Measurements from ENCODE around the gene FAM107B. TPM values are rescaled to one million over a fixed set of nuclear protein-coding genes. Genes with fewer than 3 reads are reported as not detected.

Gene FAM107B
- total and polyA plus RNA-seq, 2 experiments from 2014 or later: 85.5 to 85.9 TPM

DNA sequence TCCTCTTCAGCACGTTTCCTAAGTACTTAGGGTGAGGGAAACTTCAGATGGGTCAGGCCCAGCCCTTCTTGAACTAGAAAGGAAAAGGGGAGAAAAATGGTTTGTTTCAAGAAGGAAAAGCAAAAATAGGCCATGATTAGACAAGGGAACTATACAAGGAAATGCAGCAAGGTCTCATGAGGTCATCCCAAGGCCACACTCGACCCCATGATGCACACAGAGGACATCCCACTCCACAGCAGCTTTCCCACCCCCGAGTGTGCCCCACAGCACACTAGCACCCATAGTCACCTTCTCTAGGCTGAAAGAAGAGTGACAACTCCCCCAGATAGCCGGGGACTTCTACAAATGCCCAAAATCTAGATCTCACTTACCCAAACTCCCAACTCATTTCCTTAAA is 173.4 kb downstream of the FAM107B start:
- 91% methylated on average over 4 of the region's 4 CpGs for WGBS (ENCODE audit: low lambda C conversion rate, missing lambda C conversion rate)
- no peaks in the 10 kb centered on the region for H3K27me3 ChIP-seq
- TF ChIP-seq EZH2phosphoT487 (IDR thresholded peaks at IDR 0.05; ENCODE audit: low read depth, severe bottlenecking, unreplicated experiment) (no peak), EZH2 (IDR thresholded peaks at IDR 0.05; ENCODE audit: borderline replicate concordance) (no peak)
- TF ChIP-seq, protein P1, sequence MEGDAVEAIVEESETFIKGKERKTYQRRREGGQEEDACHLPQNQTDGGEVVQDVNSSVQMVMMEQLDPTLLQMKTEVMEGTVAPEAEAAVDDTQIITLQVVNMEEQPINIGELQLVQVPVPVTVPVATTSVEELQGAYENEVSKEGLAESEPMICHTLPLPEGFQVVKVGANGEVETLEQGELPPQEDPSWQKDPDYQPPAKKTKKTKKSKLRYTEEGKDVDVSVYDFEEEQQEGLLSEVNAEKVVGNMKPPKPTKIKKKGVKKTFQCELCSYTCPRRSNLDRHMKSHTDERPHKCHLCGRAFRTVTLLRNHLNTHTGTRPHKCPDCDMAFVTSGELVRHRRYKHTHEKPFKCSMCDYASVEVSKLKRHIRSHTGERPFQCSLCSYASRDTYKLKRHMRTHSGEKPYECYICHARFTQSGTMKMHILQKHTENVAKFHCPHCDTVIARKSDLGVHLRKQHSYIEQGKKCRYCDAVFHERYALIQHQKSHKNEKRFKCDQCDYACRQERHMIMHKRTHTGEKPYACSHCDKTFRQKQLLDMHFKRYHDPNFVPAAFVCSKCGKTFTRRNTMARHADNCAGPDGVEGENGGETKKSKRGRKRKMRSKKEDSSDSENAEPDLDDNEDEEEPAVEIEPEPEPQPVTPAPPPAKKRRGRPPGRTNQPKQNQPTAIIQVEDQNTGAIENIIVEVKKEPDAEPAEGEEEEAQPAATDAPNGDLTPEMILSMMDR (IDR thresholded peaks at IDR 0.05; ENCODE audit: poor library complexity): no peak

DNA sequence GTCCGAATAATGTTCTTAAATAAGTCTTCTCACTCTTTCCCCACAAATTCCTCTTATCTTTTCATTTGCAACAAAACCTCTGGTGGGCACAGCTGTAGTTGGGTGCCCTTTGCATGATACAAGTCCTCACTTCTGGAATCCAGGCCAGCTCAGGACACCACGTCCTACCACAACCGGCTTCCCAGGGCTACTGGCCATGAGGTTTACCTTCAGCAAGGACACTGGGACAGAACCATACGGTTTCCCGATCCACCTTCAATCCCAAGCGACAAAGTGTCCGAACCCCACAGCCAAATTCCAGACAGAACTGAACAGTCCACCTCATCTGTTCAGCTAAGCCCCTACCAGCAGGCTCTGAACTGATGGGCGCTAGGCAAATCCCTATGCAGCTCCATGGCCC is 174.6 kb downstream of the FAM107B start:
- Histone ChIP-seq H3K79me2 (peaks cover 83% of the 10 kb centered on the region), H3K4me2 (no peak overlapping the region), H3K9me3 (ENCODE audit: low read depth) (no peaks in the 10 kb centered on the region), H4K20me1 (ENCODE audit: insufficient read depth, poor library complexity, severe bottlenecking) (peaks cover 11% of the 10 kb centered on the region), H3K27ac (no peak overlapping the region), H3K4me1 (ENCODE audit: insufficient read depth) (peaks cover 6% of the 10 kb centered on the region), H3K36me3 (replicated peaks; ENCODE audit: insufficient read depth, low read depth) (no peaks in the 10 kb centered on the region), H3K9me2 (replicated peaks; ENCODE audit: insufficient read depth) (no peaks in the 10 kb centered on the region), H3K27me3 (no peaks in the 10 kb centered on the region), H2AFZ (no peak overlapping the region), H3K4me3 (no peak overlapping the region)
- 98% methylated on average over 8 of the region's 8 CpGs for WGBS (ENCODE audit: low lambda C conversion rate, missing lambda C conversion rate)
- DNase-seq (ENCODE audit: low spot score): no peak
- TF ChIP-seq EZH2phosphoT487 (IDR thresholded peaks at IDR 0.05; ENCODE audit: low read depth, severe bottlenecking, unreplicated experiment): no peak
- no peak for TF ChIP-seq EZH2 (IDR thresholded peaks at IDR 0.05; ENCODE audit: borderline replicate concordance)
- TF ChIP-seq, protein P1 (IDR thresholded peaks at IDR 0.05; ENCODE audit: poor library complexity): no peak

More for the DNA sequence above, 173.4 kb downstream of the FAM107B start:
- H3K79me2 ChIP-seq: peaks cover 70% of the 10 kb centered on the region
- H3K4me1 ChIP-seq (ENCODE audit: insufficient read depth): peaks cover 8% of the 10 kb centered on the region
- H4K20me1 ChIP-seq (ENCODE audit: insufficient read depth, poor library complexity, severe bottlenecking): peaks cover 8% of the 10 kb centered on the region
- peak overlapping the region; percentile 38 for H3K27ac ChIP-seq
- H3K9me3 ChIP-seq (ENCODE audit: low read depth): no peaks in the 10 kb centered on the region
- H3K36me3 ChIP-seq (replicated peaks; ENCODE audit: insufficient read depth, low read depth): no peaks in the 10 kb centered on the region
- H3K4me2 ChIP-seq: peak overlapping the region; percentile 77
- no peak for DNase-seq (ENCODE audit: low spot score)
- H2AFZ ChIP-seq: no peak overlapping the region
- no peak overlapping the region for H3K4me3 ChIP-seq
- no peaks in the 10 kb centered on the region for H3K9me2 ChIP-seq (replicated peaks; ENCODE audit: insufficient read depth)

DNA sequence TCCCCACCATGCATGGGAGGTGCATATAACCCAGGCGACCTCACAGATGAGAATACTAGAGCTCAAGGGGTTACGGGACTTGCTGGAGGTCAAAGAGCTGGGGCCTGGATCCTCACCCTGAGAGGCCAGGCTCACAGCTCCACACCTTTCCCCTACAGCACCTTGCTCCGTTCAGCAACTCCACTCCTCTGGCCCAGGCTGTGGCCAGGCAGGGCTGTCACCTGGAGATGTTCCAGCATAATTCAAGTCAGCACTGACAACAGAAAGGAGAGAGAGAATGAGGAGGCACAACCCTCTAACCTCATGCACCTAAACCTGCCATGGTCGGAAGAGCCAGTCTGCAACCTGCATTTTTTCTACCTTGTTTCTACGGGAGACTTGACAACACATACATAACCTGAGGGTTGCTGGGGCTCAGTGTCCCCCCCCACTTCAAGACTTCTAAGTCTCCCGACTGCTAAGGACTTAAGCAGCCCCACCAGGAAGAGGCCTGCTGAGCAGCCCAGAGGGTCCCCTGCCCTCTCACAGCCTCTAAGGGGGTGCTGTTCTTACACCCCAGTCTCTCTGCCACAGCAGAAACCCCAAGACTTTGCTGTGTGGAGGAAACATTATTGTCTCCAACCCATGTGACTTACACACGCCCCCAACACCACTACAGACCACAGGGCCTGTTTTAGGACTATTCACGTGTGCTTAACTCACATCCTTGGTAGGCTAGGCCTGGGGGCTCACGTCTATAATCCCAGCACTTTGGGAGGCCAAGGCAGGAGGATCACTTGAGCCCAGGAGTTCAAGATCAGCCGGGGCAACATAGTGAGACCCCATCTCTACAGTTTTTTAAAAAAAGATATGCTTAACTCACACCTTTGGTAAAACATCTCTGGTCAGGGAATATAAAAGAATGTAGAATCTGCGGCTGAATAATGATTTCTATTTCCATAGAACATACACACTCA is 175.6 kb downstream of the FAM107B start:
- no peak for DNase-seq (ENCODE audit: low spot score)
- Histone ChIP-seq H3K4me2 (no peak overlapping the region), H3K9me2 (replicated peaks; ENCODE audit: insufficient read depth) (no peaks in the 10 kb centered on the region), H2AFZ (no peak overlapping the region), H3K4me1 (ENCODE audit: insufficient read depth) (peaks cover 10% of the 10 kb centered on the region), H3K9me3 (ENCODE audit: low read depth) (no peaks in the 10 kb centered on the region), H4K20me1 (ENCODE audit: insufficient read depth, poor library complexity, severe bottlenecking) (peaks cover 11% of the 10 kb centered on the region), H3K27me3 (no peaks in the 10 kb centered on the region), H3K4me3 (no peak overlapping the region), H3K36me3 (replicated peaks; ENCODE audit: insufficient read depth, low read depth) (no peaks in the 10 kb centered on the region), H3K79me2 (peaks cover 91% of the 10 kb centered on the region), H3K27ac (no peak overlapping the region)
- TF ChIP-seq EZH2phosphoT487 (IDR thresholded peaks at IDR 0.05; ENCODE audit: low read depth, severe bottlenecking, unreplicated experiment) (no peak), EZH2 (IDR thresholded peaks at IDR 0.05; ENCODE audit: borderline replicate concordance) (no peak)
- TF ChIP-seq, protein P1 (IDR thresholded peaks at IDR 0.05; ENCODE audit: poor library complexity): no peak
- 90% methylated on average over 11 of the region's 11 CpGs for WGBS (ENCODE audit: low lambda C conversion rate, missing lambda C conversion rate)

All from hepatocyte (in vitro differentiated cells).